Astrocyte of the hippocampus (primary cell): ENCODE results near the gene ZNF609.

ENCODE experiments used
- DNase-seq: peaks from one replicate; pipeline ENCODE4 v3.0.0; 2011; ENCODE audit warnings: low read depth, low spot score

ZNF609 gene

DNA sequence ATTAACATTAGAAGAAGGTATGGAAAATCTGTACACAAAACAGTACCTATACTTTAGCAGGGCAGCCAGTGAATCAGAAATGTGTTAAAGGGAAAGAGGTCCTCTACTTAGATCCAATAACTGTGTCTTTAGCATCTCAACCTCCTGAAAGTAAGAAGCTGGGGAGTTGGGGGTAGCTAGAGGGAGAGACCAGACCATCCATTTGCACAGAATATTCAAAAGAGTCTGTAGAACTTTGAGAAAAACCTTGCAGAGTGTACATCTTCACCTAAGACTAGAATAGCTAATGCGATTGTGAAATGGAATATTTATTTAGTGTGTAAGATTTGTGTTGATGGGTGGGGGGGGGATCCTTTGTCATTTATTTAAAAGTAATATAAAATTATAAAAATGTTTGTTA lies 190.2 kb downstream of the ZNF609 start:
- no peak for DNase-seq

DNA sequence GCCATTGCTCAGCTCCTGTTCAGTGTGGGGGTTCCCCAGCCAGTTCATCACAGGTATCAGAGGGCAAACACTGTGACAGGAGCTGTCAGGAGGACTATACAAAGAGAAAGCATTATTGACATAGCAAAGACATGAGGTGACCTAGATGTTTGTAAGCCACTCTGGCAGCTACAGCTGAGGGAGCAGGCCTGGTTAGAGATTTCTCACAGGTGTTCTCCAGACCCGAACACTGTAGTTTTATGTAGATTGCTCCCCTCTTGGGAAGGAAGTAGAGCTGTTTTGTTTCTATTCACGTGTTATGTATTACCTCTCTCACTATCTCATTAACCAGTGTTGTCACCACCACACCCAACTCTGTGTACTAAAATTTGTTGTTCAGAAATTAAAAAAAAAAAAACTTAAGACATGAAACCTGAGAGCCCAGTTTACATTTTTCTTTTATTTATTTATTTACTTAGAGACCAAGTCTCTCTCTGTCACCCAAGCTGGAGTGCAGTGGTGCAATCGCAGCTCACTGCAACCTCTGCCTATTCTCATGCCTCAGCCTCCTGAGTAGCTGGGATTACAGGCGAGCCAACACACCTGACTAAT lies 191.3 kb downstream of the ZNF609 start:
- DNase-seq, result peak; percentile 20

DNA sequence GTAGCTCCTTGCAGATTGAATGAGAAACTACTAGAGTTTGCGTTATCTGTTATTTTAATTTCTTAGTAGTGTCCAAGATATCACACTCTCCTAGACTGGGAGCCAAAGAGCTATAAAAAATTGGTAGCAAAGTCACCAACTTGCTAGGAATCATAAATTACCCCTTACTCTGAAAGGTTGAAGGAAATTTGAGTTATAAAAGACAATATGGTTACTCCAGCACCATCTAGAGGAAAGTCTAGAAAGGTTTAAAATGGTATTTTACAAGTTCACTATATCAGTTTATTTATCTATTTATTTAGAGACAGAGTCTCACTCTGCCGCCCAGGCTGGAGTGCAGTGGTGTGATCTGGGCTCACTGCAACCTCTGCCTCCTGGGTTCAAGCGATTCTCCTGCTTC lies 193.4 kb downstream of the ZNF609 start:
- peak; percentile 27 for DNase-seq

DNA sequence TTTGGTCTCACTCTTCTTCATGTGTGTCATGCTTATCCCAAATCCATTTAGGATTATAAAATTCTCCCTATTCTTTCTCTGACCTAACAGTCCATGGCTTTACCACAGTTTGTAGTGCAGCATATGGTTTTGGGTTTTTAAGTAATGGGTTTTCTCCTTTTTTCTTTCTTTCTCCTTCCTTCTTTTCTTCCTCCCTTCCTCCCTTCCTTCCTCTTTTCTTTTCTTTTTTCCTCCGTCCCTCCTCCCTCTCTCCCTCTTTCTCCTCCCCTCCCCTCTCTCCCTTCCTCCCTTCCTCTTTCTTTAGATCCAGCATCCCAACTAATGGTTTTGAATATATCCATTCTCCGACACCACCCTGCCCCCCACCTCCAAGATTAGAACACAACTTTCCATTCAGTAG lies 196.1 kb downstream of the ZNF609 start:
- DNase-seq, result no peak

DNA sequence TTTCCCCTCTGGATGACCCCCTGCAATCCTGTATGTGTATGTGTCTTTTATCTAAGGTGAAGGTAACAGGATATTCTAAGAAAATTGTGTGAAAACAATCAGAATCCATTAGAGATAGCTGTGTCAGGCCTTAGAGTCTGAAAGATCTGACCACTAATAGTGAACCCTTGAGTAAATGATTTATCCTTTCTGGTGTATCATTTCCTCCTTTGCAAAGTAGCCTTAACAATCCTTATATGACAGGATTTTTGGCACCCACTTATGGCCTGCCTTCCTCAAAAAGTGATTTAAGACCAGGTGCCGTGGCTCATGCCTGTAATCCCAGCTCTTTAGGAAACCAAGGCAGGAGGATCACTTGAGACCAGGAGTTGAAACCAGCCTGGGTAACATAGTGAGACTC lies 204.8 kb downstream of the ZNF609 start:
- DNase-seq, result no peak

DNA sequence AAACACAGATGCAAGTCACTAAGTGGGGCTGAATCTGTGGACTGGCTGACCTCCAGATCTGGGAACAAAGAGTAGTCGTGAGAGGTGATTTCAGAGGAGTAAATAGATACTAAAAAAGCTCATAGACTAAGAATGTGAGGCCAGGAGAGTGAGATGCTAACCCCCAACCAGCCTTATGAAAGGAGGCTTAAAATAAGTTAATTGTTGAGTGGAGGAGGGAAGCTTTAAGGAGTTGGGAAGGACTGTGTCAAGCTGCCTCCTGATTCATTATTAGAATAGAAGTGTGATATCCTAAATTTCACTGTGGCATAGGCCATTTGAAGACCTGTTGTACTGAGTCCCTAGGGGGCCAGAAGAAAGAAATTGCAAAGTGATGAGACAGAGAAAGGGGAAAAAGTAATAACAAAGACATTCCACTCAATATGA lies 207.4 kb downstream of the ZNF609 start:
- peak; percentile 81 for DNase-seq

DNA sequence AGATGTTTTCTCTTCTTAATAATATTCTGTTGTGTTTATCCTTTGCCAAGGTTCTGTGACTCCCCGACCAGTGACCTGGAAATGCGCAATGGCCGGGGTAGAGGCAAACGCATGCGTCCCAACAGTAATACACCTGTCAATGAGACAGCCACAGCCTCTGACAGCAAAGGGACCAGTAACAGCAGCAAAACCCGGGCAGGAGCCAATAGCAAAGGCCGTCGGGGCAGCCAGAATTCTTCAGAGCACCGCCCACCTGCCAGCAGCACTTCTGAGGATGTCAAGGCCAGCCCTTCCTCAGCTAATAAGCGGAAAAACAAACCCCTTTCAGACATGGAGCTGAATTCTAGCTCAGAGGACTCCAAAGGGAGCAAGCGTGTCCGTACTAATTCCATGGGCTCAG lies 213.5 kb downstream of the ZNF609 start:
- DNase-seq, result no peak

DNA sequence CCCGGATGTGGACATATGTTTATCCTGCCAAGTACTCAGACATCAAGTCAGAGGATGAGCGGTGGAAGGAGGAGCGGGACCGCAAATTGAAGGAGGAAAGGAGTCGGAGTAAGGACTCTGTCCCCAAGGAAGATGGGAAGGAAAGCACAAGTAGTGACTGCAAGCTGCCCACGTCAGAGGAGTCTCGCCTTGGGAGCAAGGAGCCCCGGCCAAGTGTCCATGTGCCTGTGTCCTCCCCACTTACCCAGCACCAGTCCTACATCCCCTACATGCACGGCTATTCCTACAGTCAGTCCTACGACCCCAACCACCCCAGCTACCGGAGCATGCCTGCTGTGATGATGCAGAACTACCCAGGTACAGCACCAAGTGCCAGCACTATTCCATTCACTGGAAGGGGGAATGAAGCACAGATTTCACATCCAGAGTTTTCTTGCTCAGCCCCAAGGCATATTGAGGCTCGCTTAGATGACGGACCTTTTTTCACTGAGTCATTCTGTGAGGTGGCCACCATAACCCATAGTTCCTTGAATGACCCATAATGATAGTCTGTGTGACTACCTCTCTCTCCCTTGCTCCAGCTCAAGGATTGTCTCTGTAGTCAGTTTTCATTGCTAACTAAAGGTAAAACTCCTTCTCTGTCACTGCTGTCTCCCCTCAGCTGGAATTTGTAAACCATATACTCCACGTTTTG lies 217.9 kb downstream of the ZNF609 start:
- no peak for DNase-seq

DNA sequence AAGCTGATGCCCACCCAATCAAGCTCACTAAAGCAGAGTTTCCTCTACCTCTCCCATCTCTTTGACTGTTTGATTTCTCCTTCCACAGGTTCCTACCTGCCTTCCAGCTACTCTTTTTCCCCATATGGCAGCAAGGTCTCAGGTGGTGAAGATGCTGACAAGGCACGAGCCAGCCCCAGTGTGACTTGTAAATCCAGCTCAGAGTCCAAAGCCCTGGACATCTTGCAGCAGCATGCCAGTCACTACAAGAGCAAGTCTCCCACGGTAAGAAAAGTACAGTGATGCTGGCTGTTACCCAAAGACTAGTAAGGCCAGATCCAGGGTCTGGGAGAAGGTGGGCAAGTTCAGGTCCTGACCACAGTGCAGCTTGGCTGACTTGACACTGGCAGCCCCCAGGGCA lies 219.7 kb downstream of the ZNF609 start:
- DNase-seq, result no peak

DNA sequence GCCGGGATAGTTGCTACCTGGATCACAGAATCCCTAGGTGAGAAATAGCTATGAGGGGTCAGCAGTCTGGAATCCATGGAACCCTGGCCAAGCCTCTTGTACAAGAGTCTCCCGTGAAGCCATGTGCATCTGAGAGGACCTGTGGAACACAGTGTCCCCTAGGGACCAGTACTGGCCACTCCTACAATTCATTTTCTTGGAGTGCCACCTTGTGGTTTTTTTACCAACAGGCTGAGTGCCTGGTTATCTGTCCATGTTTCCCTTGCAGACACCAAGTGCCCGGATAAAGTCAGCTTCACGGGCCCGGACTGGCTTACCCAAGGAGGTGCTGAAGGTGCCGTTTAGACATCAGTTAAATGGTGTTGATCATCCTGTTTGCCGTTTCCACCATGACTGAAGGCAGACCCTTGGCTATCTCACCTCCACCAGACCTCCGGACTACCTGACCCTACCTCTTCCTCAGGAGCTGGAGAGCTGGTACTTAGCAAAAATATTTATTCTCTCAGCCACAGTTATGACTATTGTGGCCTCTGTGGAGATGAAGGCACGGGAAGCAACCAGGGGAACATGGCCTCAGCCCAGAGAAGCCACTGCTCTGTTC lies 221.1 kb downstream of the ZNF609 start:
- DNase-seq, result peak; percentile 79

DNA sequence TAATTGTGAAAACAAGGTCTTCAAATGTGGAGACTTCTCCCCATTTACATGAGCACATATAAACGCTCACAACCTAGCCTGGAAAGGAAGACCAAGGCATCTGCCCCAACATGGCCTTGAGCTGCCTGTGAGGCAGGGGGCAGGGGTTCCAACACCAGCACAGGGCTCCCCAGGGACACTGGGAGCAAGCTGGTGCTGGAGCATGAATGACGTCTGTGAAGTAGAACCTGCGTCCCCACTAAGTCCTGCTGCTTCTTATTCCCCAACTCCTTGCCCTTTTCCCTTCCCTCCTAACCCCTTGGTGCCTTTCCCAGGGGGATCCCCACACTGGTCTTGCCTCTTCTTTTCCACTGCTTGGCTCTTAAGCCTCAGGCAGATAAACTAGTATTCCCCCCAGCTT lies 221.9 kb downstream of the ZNF609 start:
- no peak for DNase-seq

DNA sequence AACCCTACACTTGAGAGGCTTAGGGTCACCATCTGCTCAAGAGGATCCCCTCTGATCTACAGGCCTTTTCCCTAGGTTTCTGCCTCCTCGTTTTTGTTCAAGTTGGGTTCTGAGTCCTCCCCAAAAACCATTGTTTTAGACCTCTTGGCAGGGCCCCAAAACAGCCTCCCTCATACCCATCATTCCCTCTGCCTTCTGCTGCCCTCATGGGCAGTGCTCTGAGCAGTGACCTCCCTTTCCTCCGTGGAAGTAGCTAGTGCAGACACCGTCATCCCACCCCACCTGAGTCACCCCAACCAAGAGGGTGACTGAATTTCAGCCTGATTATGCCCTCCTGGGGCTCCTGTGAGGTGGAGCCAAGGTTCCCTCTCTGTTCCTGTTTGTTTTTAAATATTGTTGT lies 223.0 kb downstream of the ZNF609 start:
- DNase-seq, result no peak

DNA sequence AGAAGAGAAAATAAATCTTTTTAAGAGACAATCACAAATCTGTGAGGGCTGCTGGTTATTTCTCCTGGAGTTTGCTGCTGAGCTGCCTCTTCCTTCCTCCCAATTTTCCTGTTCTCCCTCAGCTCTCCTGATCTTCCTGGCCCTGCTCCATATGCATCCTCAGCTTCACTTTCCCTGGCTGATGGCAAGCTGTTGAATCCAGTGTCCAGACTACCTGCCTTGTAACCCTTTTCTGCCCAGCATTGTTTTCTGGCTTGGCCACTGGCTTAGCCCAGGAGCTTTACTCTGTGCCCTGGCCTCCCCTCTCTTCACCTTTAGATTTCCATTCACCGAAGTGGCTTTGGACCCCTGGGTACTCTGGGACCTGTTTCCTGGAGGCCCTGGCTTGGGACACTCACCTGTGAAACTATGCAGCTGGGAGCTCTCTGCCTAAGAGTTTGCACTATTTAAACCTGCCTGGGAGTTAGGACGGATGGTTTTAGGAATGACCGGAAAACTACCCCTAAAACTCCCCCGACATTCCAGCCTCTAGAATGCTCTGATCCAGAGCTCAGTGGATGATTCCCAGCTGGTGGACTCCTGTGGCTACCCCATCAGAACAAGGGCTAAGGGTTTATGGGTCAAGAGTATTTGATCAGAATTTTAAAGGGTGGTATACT lies 225.0 kb downstream of the ZNF609 start:
- DNase-seq, result no peak

DNA sequence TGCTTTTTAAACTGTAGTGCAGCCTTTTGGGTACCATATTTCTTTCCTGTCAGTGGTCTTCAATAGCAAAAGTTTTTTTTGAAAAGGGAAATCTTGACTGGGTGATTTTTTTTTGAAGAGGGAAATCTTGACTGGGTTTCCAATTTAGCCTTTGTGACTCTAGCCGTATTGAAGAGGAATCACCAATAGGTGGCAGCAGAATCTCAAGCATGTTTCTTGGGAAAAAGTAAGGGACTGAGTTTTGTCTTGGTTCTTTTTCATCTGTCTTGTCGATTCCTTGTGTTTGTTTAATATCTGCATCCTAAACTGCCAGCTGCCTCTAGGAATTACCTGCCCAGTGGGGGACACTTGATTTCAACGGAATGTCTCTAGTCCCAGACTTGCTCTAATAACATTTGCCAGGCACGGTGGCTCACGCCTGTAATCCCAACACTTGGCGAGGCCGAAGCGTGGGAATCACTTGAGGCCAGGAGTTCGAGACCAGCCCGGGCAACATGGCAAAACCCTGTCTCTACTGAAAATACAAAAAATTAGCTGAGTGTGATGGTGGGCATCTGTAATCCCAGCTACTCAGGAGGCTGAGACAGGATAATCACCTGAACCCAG lies 225.9 kb downstream of the ZNF609 start:
- peak; percentile 73 for DNase-seq

DNA sequence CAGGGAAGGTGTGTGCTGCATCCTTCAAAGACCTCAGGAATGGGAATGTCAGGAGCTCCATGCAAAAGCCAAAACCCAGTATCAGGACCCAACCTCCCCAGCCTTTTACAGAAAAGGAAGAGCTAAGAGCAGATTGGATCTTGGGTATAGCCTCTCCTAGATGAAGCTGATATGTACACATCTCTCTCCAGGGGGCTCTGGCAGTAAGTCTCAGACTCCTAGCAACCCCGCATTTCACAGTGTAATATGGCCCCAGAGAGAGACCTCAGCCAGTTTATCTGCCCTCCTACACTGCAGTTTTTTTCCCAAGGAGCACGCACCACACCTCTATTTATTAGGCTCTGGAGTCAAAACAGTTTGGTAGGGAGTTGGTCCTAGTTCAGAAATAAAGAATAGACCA lies 226.8 kb downstream of the ZNF609 start:
- DNase-seq, result no peak

DNA sequence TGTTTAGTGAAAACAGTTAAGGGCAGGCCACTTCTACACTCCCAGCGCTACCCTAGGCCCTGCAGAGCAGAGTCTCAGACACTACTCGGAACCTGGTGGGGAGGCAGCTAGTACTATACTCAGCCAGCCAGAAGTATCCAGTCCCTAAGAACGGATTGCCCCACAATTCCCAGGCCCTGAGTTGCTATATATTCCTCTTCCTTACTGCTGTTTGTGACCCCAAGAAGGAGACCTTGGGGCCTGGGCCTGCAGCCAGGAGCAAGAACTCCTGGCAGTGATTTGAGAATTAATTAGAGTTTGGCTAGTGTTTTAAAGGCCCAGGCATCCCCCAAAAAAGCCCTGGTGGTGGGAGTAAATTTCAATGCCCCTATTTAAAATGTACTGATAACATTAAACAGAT lies 227.3 kb downstream of the ZNF609 start:
- DNase-seq, result peak; percentile 8

DNA sequence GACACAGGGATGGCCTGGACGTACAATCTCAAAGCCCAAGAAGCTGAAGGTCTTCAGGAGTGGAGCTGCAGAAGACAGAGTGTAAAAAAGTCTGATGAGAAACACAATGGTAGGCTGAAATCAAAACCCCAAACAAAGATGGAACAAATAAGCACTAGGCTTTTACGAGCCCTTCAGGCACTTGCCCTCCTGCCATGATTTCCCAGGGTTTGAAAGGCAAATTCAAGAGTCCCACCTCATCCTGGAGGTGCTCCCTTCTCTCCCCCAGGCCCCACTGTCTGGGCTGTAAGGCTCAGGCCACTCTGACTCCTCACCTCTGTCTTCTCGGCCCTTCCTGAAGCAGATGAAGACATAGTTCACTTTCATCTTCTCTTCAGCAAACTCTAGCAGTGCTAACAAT lies 228.4 kb downstream of the ZNF609 start:
- no peak for DNase-seq

DNA sequence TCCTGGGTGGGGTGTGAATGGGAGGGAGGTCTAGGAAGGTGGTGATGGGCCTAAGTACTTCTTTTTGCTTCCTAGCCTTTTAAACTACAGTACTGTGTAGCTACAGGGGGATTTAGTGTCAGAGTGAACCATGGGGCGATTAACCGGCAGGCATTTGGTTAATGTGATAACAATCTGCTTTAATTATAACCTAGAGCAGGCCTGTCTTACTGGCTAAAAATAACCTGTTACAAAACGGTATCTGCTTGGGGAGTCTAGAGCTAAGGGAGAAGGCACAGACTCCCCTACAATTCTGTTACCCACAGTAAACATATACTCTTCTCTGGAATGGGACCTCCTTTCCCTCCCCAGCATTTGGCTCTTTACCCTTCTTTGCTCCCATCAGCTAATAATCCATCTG lies 229.6 kb downstream of the ZNF609 start:
- no peak for DNase-seq

DNA sequence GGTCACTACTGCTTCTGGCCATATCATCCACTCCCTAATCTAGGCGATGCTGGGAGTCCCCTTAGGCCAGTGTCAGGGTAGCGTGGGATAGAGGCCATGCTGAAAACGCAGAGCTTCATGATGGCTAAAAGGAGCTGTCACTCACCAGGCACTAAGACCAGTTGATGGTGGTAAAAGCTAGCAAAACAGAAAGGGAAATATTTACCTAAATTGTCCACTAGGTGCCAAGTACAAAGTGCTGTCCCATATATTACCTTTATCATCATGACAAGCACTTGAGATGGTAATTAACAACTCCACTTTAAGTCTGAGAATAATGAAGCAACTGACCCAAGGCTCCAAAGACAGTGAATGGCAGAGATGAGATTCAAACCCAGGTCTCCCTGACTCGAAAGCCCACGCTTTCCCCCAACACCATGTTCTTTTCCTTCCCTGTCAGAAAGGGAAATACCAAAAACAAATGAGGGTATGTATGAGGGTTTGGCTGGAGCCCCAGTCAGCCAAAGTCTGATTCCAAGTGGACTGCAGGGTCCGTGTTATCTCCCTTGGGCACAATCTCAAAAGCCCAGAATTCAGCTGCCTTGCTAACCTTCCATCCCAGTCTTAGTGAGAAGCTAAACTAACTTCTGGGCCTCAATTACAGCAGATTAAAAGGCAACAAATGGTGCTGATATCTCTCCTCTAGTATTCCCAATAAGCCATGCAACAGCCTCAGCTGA lies 230.4 kb downstream of the ZNF609 start:
- peak; percentile 33 for DNase-seq

DNA sequence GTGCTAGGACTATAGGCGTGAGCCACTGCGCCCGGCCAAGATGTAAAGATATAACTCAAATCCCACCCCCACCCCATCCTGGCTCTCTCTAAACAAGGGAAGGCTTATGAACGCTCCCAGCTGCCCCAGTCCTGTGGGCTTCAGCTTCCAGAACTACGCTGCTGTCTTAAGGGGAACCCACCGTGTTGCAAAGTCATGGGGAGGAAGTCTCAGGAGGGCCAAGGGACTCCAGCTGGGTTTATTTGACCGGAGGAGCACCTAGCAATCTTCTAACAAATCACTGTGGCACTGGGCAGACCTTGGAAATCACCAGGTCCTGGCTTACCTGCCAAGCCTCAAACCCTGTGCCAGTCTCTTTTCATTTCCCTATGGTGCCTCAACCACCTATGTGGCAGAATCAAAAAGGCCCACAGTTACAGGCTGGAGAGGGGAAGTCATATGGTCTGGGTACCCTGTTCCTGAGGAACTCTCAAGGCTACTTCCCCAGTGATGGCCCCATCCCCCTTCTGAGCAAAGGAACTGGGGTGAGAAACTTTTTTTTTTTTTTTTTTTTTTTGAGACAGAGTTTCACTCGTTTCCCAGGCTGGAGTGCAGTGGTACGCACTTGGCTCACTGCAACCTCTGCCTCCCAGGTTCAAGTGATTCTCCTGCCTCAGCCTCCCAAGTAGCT lies 231.7 kb downstream of the ZNF609 start:
- no peak for DNase-seq

DNA sequence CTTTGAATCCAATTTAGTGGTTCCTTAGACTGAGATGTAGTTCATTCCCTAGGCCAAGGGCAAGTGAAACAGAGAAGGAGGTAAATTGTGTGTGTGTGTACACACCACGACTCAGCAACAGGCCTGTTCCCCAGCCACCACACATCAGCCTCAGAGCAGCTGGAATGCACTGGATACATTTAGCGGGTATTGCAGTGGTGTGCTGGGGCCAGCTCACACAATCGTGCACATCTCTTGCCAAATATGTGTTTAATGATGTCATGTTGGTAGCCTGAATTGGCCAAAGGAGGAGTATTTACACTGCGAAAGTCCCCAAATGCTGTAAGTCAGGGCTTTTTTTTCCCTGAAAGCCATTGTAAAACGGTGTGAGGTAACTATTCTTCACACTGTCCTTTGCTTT lies 232.8 kb downstream of the ZNF609 start:
- peak; percentile 91 for DNase-seq
